Ovary (tissue), 9 donors: ENCODE data around the gene SLC37A1. TPM values are rescaled to one million over a fixed set of nuclear protein-coding genes. Genes with fewer than 3 reads are reported as not detected.

ENCODE experiments used
- DNase-seq, 5 donors: peaks; one replicate each; pipeline ENCODE4 v3.0.0-alpha.2; 2019 to 2020
- H3K27ac ChIP-seq, 2 donors: fragments of 200-600 bp; one replicate each; pipeline versions ENCODE4 v1.5.1 to v1.8.0; 2019 to 2022
- H3K27me3 ChIP-seq: fragments of 200-600 bp; one replicate; pipeline ENCODE4 v1.8.0; 2022
- H3K36me3 ChIP-seq: fragments of 200-600 bp; sonication (generic); one replicate; pipeline ENCODE4 v1.5.1; 2019
- H3K4me1 ChIP-seq: one replicate; pipeline ENCODE4 v1.8.1; 2013; ENCODE audit warnings: mild to moderate bottlenecking, moderate library complexity; ENCODE audit not compliant: insufficient read depth
- H3K4me3 ChIP-seq: fragments of 200-600 bp; sonication (generic); one replicate; pipeline ENCODE4 v1.5.1; 2017
- H3K9me3 ChIP-seq, 2 donors: fragments of 200-600 bp in 1 of 2; sonication (generic) in 1 of 2; one replicate each; pipeline versions ENCODE4 v1.5.1 to v1.8.1; 2013 to 2019; ENCODE audit warnings: mild to moderate bottlenecking in 1 of 2, moderate library complexity in 1 of 2
- CTCF ChIP-seq, 3 donors: fragments of 450-650 bp in 2 of 3; fragments of 200-600 bp in 1 of 3; IDR thresholded peaks; one replicate each; pipeline versions ENCODE4 v1.5.1 to v1.8.0; 2016 to 2022; ENCODE audit warnings: antibody characterized with exemption in 3 of 3, mild to moderate bottlenecking in 1 of 3
- EP300 ChIP-seq: sonication (generic); formaldehyde crosslinking; IDR thresholded peaks from one replicate; pipeline ENCODE4 v1.6.1; 2017; ENCODE audit warnings: antibody characterized with exemption
- POLR2A ChIP-seq: fragments of 450-650 bp; IDR thresholded peaks from one replicate; pipeline ENCODE4 v1.6.1; 2017; ENCODE audit warnings: antibody characterized with exemption, mild to moderate bottlenecking, moderate library complexity
- WGBS, 3 donors: extraction: QIAGEN DNeasy Blood & Tissue Kit in 1 of 3; methylation state at CpG; one replicate each; pipeline versions ENCODE4 v1.1.5 to v1.1.7; 2013 to 2017; 5-methylcytosine and 5-hydroxymethylcytosine counted together
- intact Hi-C, 4 donors: fragments of 100-400 bp; cut with DNase I; formaldehyde crosslinking; loops; one replicate each; pipeline versions ENCODE4 v1.11.0 to v1.15.1; 2022 to 2023
- polyA plus RNA-seq, 2 donors: library from polyadenylated mRNA; stranded (reverse); fragments of 200-250 nt in 1 of 2; fragments of 350-450 nt in 1 of 2; fragmentation: Illumina TruSeq in 1 of 2; extraction: RNeasy Lipid Tissue Mini Kit (QIAGEN cat#74804) in 1 of 2; gene quantifications; one replicate each; pipeline ENCODE4 v1.2.3, GENCODE V29; 2013 to 2014
- total RNA-seq, 7 donors: library from RNA; depleted of rRNA in 2 of 7; stranded (reverse); fragments of >200 nt in 2 of 7; fragmentation: NEBNext Ultra II Directional in 3 of 7; extraction: Animal tissue kit (Norgen Biotek cat#: 25700) in 3 of 7; gene quantifications; one replicate each; pipeline versions ENCODE4 v1.1.0 to v1.2.4, GENCODE V29; 2016 to 2023
- donor health status: DM: no; HTN: no; CAD: no; lungs with moderate emphysema.
- donor health status: DM: no; HTN: no; CAD: no.
- donor health status: Bipolar disorder and iron deficiency.
- donor health status: DM: yes; HTN: yes; CAD: no.
- donor health status: DM: no; HTN: no; CAD: no.
- donor health status: DM: yes; HTN: yes; CAD: no.

SLC37A1 gene
- total and polyA plus RNA-seq, 9 donors: 5.1 to 10.0 (median 7.4) TPM

GRCh38 chr21:42471206-42471605 is 42.4 kb upstream of the SLC37A1 start:
- intact Hi-C loops: loop anchor here in 1 of 4 donors (5.0 kb wide), 1 partner anchor 49 kb away; no protein-coding TSS in a partner anchor
- H3K4me3 ChIP-seq: no peak overlapping the region
- no peaks in the 10 kb centered on the region for H3K9me3 ChIP-seq
- no peak overlapping the region for H3K27ac ChIP-seq
- H3K4me1 ChIP-seq: no peaks in the 10 kb centered on the region
- no peak for DNase-seq
- TF ChIP-seq EP300 (no peak), POLR2A (no peak), CTCF (IDR thresholded peaks at IDR 0.05) (no peak)
- no peaks in the 10 kb centered on the region for H3K36me3 ChIP-seq
- no peaks in the 10 kb centered on the region for H3K27me3 ChIP-seq
- WGBS, 3 donors: 86 to 91% (median 90%) methylated on average over 9 of the region's 9 CpGs

GRCh38 chr21:42471716-42472330 is 41.8 kb upstream of the SLC37A1 start:
- no peaks in the 10 kb centered on the region for H3K9me3 ChIP-seq
- no peak overlapping the region for H3K27ac ChIP-seq
- TF ChIP-seq POLR2A: no peak
- no peak for TF ChIP-seq CTCF (IDR thresholded peaks at IDR 0.05)
- TF ChIP-seq EP300: no peak
- no peak for DNase-seq
- intact Hi-C loops: loop anchor here in 1 of 4 donors (5.0 kb wide), 1 partner anchor 50 kb away; no protein-coding TSS in a partner anchor
- no peak overlapping the region for H3K4me3 ChIP-seq
- no peaks in the 10 kb centered on the region for H3K36me3 ChIP-seq
- no peaks in the 10 kb centered on the region for H3K4me1 ChIP-seq
- H3K27me3 ChIP-seq: no peaks in the 10 kb centered on the region
- WGBS, 3 donors: 88 to 91% (median 88%) methylated on average over 13 of the region's 13 CpGs

DNA sequence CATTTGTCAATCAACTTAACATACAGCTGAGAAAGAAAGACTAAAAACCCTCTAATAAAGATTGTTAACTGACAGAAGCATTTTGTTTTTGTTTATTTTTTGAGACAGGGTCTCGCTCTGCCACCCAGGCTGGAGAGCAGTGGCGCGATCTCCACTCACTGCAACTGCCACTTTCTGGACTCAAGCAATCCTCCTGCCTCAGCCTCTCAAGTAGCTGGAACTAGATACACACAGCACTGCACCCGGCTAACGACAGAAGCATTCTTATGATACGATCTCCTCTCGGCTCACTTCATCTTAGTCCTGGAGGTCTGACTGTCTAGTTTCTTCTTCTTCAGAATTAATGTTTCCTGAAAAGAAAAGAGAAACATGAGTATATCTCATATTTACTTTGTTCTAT is 41.1 kb upstream of the SLC37A1 start:
- DNase-seq: no peak
- Histone ChIP-seq H3K9me3 (no peaks in the 10 kb centered on the region), H3K36me3 (no peaks in the 10 kb centered on the region), H3K4me3 (no peak overlapping the region), H3K27me3 (no peaks in the 10 kb centered on the region), H3K4me1 (no peaks in the 10 kb centered on the region), H3K27ac (no peak overlapping the region)
- intact Hi-C loops: loop anchor here in 1 of 4 donors (5.0 kb wide), 1 partner anchor 50 kb away; no protein-coding TSS in a partner anchor
- TF ChIP-seq EP300 (no peak), CTCF (IDR thresholded peaks at IDR 0.05) (no peak), POLR2A (no peak)
- WGBS, 3 donors: 53 to 85% (median 76%) methylated on average over 7 of the region's 7 CpGs

DNA sequence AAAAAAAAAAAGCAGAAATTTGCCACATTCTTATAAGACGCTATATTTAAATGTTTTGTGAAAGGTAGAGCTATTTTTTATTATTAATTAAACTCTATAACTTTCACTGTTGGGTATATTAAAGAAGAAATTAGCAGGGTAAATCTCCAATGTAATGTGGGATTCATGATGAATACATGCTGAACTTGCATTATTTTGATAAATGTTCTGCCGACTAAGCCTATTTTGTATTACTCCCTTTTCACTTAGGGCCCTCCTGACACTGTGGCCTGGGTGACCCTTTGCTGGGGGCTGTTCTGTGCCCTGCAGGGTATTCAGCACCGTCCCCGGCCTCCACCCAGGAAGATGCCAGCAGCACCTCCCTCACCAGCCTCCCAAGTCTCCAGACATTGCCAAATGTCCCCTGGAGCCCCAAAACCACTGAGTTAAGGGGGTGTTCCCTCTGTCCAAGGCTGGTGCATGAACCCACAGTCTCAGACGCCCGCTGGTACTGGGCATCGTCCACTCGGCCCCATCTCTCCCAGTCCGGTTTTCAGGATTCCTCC is 40.1 kb upstream of the SLC37A1 start:
- no peaks in the 10 kb centered on the region for H3K9me3 ChIP-seq
- H3K27ac ChIP-seq: no peak overlapping the region
- TF ChIP-seq EP300 (no peak), POLR2A (no peak), CTCF (IDR thresholded peaks at IDR 0.05) (no peak)
- intact Hi-C loops: loop anchor here in 1 of 4 donors (5.0 kb wide), 1 partner anchor 51 kb away; no protein-coding TSS in a partner anchor
- H3K4me3 ChIP-seq: no peak overlapping the region
- H3K4me1 ChIP-seq: no peaks in the 10 kb centered on the region
- WGBS, 3 donors: 84 to 86% (median 85%) methylated on average over 9 of the region's 9 CpGs
- no peak for DNase-seq
- no peaks in the 10 kb centered on the region for H3K27me3 ChIP-seq
- H3K36me3 ChIP-seq: no peaks in the 10 kb centered on the region
